HepG2 (cell line): Measurements from ENCODE around the gene KRTAP12-4. TPM values are rescaled to one million over a fixed set of nuclear protein-coding genes. Genes with fewer than 3 reads are reported as not detected.

Experiments used
- ATAC-seq: fragments of 200-7000 bp; cut with Tn5 transposase; 3 replicates; pipeline ENCODE4 v1.9.1; 2020; ENCODE audit warnings: mild to moderate bottlenecking, moderate library complexity
- BruUV-seq: library from RNA; stranded (reverse); fragments of 400-500 nt; replicated peaks from 2 replicates; lab custom pipeline; 2021; lab: Mats Ljungman, UMichigan
- CTCF ChIA-PET: fragments of 300-600 bp; formaldehyde crosslinking; extraction: SDS; loops from one replicate; lab custom pipeline; 2021; ENCODE audit warnings: low total read pairs, inconsistent platforms, low intra/inter-chr PET ratio; lab: Yijun Ruan, JAX
- POLR2A ChIA-PET: fragments of 350-600 bp; sonication (Branson Sonifier 250); formaldehyde crosslinking; loops from one replicate; lab custom pipeline; 2020; ENCODE audit warnings: antibody characterized with exemption, inconsistent platforms; lab: Yijun Ruan, JAX
- DNase-seq: peaks from one replicate; pipeline ENCODE4 v3.0.0-alpha.2; 2015; ENCODE audit warnings: low spot score
- FAIRE-seq: peaks from 3 replicates; lab custom pipeline; 2011; peaks lifted over from hg19 to GRCh38; lab: Jason Lieb, UNC
- H2AFZ ChIP-seq: one replicate; pipeline ENCODE4 v1.6.1; 2011; ENCODE audit warnings: low read length, inconsistent platforms
- H3K27ac ChIP-seq: fragments of 300-600 bp; 3 replicates; pipeline ENCODE4 v1.8.0; 2011; ENCODE audit warnings: mixed run types, mild to moderate bottlenecking, mixed read lengths, low read length, inconsistent platforms; ENCODE audit not compliant: insufficient read depth; ENCODE audit errors: extremely low read length
- H3K27me3 ChIP-seq, 2 experiments: fragments of 200-600 bp in 1 of 2; 2 replicates in 1 of 2; 3 replicates in 1 of 2; pipeline versions ENCODE4 v1.6.0 to v1.8.0; 2011; ENCODE audit warnings: low read length in 2 of 2, mild to moderate bottlenecking in 2 of 2, moderate library complexity in 2 of 2, inconsistent platforms in 1 of 2; ENCODE audit not compliant: insufficient read depth in 2 of 2, control insufficient read depth in 1 of 2
- H3K36me3 ChIP-seq, 2 experiments: fragments of 200-600 bp in 1 of 2; replicated peaks in 1 of 2; 2 replicates in 1 of 2; 3 replicates in 1 of 2; pipeline versions ENCODE4 v1.5.1 to v1.8.0; 2011; ENCODE audit warnings: low read length in 2 of 2, inconsistent platforms in 1 of 2; ENCODE audit not compliant: insufficient read depth in 2 of 2, control insufficient read depth in 1 of 2
- H3K4me1 ChIP-seq: 2 replicates; pipeline ENCODE4 v1.5.1; 2012; ENCODE audit warnings: low read length, inconsistent platforms; ENCODE audit not compliant: insufficient read depth
- H3K4me2 ChIP-seq: 2 replicates; pipeline ENCODE4 v1.6.0; 2011; ENCODE audit warnings: low read depth, low read length, inconsistent platforms
- H3K4me3 ChIP-seq, 3 experiments: fragments of 200-600 bp in 1 of 3; sonication (generic), shearing (Covaris generic) in 1 of 3; replicated peaks in 1 of 3; 2 replicates each; pipeline ENCODE4 v1.5.1; 2011 to 2016; ENCODE audit warnings: low read length in 3 of 3, inconsistent platforms in 2 of 3, low read depth in 2 of 3, mild to moderate bottlenecking in 2 of 3, control low read depth in 1 of 3, mixed read lengths in 1 of 3; ENCODE audit not compliant: insufficient read depth in 1 of 3
- H3K79me2 ChIP-seq: one replicate; pipeline ENCODE4 v1.6.1; 2011; ENCODE audit warnings: low read length, inconsistent platforms; ENCODE audit not compliant: insufficient read depth
- H3K9ac ChIP-seq: 2 replicates; pipeline ENCODE4 v1.6.0; 2011; ENCODE audit warnings: mild to moderate bottlenecking, low read depth, low read length, inconsistent platforms; ENCODE audit not compliant: insufficient read depth
- H3K9me3 ChIP-seq: 2 replicates; pipeline ENCODE4 v1.5.1; 2012; ENCODE audit warnings: mild to moderate bottlenecking, low read length
- H4K20me1 ChIP-seq: 2 replicates; pipeline ENCODE4 v1.6.0; 2011; ENCODE audit warnings: inconsistent platforms, mild to moderate bottlenecking, low read length, moderate library complexity; ENCODE audit not compliant: insufficient read depth
- CTCF ChIP-seq: sonication (generic); formaldehyde crosslinking; IDR thresholded peaks from 2 replicates; pipeline ENCODE4 v1.5.0; 2020; ENCODE audit warnings: mild to moderate bottlenecking, missing genetic modification reagents, moderate library complexity
- GABPA ChIP-seq, 2 experiments: IDR thresholded peaks; 2 replicates each; pipeline ENCODE4 v1.6.1; 2011 to 2016; ENCODE audit warnings: low read depth in 2 of 2, low read length in 1 of 2, missing biosample characterization in 1 of 2, missing genetic modification characterization in 1 of 2
- POLR2G ChIP-seq: fragments of 200-400 bp; formaldehyde crosslinking; IDR thresholded peaks from 2 replicates; pipeline ENCODE4 v1.6.1; 2018; ENCODE audit warnings: mild to moderate bottlenecking, low read depth, low read length, moderate library complexity
- RARA ChIP-seq: IDR thresholded peaks from 2 replicates; pipeline ENCODE4 v1.6.1; 2016; ENCODE audit warnings: missing genetic modification reagents, missing compliant biosample characterization
- SMC3 ChIP-seq: IDR thresholded peaks from 2 replicates; pipeline ENCODE4 v1.6.1; 2011; ENCODE audit warnings: low read length, improper control_type of control experiment
- STAG1 ChIP-seq: sonication (generic); formaldehyde crosslinking; IDR thresholded peaks from 2 replicates; pipeline ENCODE4 v1.4.0; 2020; ENCODE audit warnings: missing genetic modification reagents
- ZNF317 ChIP-seq: sonication (generic); formaldehyde crosslinking; IDR thresholded peaks from 2 replicates; pipeline ENCODE4 v1.5.0; 2020; ENCODE audit warnings: mild to moderate bottlenecking, missing genetic modification reagents
- ZNF335 ChIP-seq: sonication (generic); formaldehyde crosslinking; IDR thresholded peaks from 2 replicates; pipeline ENCODE4 v1.4.0; 2020; ENCODE audit warnings: missing genetic modification reagents
- ZNF33A ChIP-seq: sonication (generic); formaldehyde crosslinking; IDR thresholded peaks from 2 replicates; pipeline ENCODE4 v1.5.1; 2020; ENCODE audit warnings: missing genetic modification reagents, mild to moderate bottlenecking, moderate library complexity, borderline replicate concordance
- WGBS: methylation state at CpG from one replicate; pipeline ENCODE4 v1.1.6; 2017; ENCODE audit warnings: low lambda C conversion rate; 5-methylcytosine and 5-hydroxymethylcytosine counted together
- in situ Hi-C: cut with HindIII; loops from 2 replicates; pipeline ENCODE4 v1.10.0; 2017; ENCODE audit warnings: low pct_unique_long_range_greater_than_20kb; ENCODE audit not compliant: extremely low pct_ligation_motif_present
- intact Hi-C: fragments of 100-400 bp; cut with micrococcal nuclease; formaldehyde crosslinking; loops from one replicate; pipeline ENCODE4 v1.10.0; 2022; ENCODE audit not compliant: unreplicated experiment
- polyA plus RNA-seq, 8 experiments: library from polyadenylated mRNA; depleted of rRNA in 3 of 8; stranded (reverse) in 7 of 8; unstranded in 1 of 8; fragments of >200 nt; fragmentation: Illumina TruSeq in 4 of 8; extraction: Trizol in 4 of 8; gene quantifications; 2 replicates each; pipeline versions ENCODE4 v1.2.1 to v1.2.3, GENCODE V29; 2011 to 2016; ENCODE audit warnings: low read depth in 4 of 8, missing spikeins in 1 of 8, mixed read lengths in 1 of 8; ENCODE audit not compliant: insufficient read depth in 1 of 8
- total RNA-seq, 5 experiments: library from RNA; depleted of rRNA; stranded (reverse); fragments of >200 nt; fragmentation: Illumina TruSeq; extraction: Trizol; gene quantifications; 2 replicates each; pipeline ENCODE4 v1.2.3, GENCODE V29; 2016; ENCODE audit warnings: low read depth in 1 of 5
- TF ChIP-seq, protein P1 (sequence below): sonication (generic); formaldehyde crosslinking; IDR thresholded peaks from 2 replicates; pipeline ENCODE4 v1.4.0; 2020; ENCODE audit warnings: missing genetic modification reagents, borderline replicate concordance

The KRTAP12-4 gene
- total and polyA plus RNA-seq, 2 of the 13 experiments (the other 11 are each of a cell fraction or from before 2014, with no cell fraction given) = not detected

DNA sequence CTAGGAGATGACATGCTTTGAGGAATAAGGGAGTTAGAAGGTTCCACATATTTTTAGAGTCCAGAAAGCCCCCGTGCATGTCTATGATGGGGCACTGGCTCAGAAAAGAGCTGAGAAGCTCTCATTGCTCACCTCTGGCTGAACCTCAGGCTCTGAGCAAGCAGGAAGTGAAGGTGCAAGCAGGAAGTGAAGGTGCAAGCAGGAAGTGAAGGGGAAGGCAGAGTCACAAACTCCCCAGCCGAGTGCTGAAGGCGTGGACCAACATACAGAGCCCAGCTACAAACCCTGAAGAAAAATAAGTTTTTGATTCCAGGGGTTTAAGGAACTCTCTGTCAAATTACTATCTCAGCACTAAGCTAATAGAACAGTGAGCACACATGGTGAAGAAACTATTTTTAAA, 35.5 kb downstream of the KRTAP12-4 start:
- DNase-seq (no peak), FAIRE-seq (no peak), ATAC-seq (no peak)
- Histone ChIP-seq H3K27me3 (peaks cover 1 to 28% of the 10 kb centered on the region in 2 experiments; a peak in 3 of 5 replicates), H3K4me3 (no peak overlapping the region), H3K4me1 (no peaks in the 10 kb centered on the region), H3K27ac (no peak overlapping the region), H3K36me3 (no peaks in the 10 kb centered on the region), H3K9me3 (peaks cover 12% of the 10 kb centered on the region), H3K9ac (no peak overlapping the region), H2AFZ (no peak overlapping the region), H3K4me2 (no peak overlapping the region), H4K20me1 (no peaks in the 10 kb centered on the region), H3K79me2 (no peaks in the 10 kb centered on the region)
- 52% methylated on average over 3 of the region's 3 CpGs for WGBS
- in situ Hi-C loops = no loop called here
- POLR2A ChIA-PET = no interaction called here
- BruUV-seq = no TSS peak
- CTCF ChIA-PET = no interaction called here
- intact Hi-C loops = loop anchor here (2.0 kb wide), 1 partner anchor 174 kb away; no protein-coding TSS in a partner anchor
- TF ChIP-seq GABPA (IDR thresholded peaks at IDR 0.05; ENCODE audit: low read depth, low read length) (no peak), GABPA (CRISPR knock-in tag; IDR thresholded peaks at IDR 0.05; ENCODE audit: low read depth) (peak; percentile 34; the same call in 1 of the 2 replicates), RARA (CRISPR knock-in tag) (0 out of 2 replicates have a peak, but pooled peaks have one; percentile 7), POLR2G (no peak)
- TF ChIP-seq, protein P1, sequence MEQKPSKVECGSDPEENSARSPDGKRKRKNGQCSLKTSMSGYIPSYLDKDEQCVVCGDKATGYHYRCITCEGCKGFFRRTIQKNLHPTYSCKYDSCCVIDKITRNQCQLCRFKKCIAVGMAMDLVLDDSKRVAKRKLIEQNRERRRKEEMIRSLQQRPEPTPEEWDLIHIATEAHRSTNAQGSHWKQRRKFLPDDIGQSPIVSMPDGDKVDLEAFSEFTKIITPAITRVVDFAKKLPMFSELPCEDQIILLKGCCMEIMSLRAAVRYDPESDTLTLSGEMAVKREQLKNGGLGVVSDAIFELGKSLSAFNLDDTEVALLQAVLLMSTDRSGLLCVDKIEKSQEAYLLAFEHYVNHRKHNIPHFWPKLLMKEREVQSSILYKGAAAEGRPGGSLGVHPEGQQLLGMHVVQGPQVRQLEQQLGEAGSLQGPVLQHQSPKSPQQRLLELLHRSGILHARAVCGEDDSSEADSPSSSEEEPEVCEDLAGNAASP (CRISPR knock-in tag) = no peak

DNA sequence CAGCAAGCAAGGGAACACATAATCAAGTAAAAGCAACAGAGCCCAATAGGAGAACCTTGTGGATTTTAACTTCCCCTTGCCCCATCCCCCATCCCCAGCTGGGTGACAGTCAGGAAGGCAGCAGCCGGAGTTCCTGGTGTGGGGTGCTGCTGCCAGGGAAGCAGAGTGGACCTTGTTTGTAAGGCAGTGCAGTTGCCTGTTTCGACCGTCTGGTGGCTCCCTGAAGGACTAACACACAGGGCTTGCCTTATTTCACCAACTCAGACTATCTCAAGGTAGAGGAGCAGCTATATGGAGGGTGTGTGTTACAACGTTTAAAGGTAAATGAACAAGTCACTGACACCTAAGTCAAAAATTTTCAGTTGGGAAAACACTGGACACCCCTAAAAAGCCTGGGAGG, 36.0 kb downstream of the KRTAP12-4 start:
- BruUV-seq = no TSS peak
- Histone ChIP-seq H3K79me2 (no peaks in the 10 kb centered on the region), H4K20me1 (no peaks in the 10 kb centered on the region), H3K9me3 (peaks cover 8% of the 10 kb centered on the region), H3K36me3 (no peaks in the 10 kb centered on the region), H3K9ac (no peak overlapping the region), H3K27ac (no peak overlapping the region), H3K27me3 (peaks cover 1 to 28% of the 10 kb centered on the region in 2 experiments; a peak in 3 of 5 replicates), H3K4me1 (no peaks in the 10 kb centered on the region), H3K4me2 (no peak overlapping the region), H3K4me3 (no peak overlapping the region), H2AFZ (no peak overlapping the region)
- FAIRE-seq (peak; percentile 43), DNase-seq (peak; percentile 16), ATAC-seq (peak; percentile 88)
- TF ChIP-seq STAG1 = peak; percentile 68
- TF ChIP-seq ZNF335 = no peak
- peak; percentile 67 for TF ChIP-seq SMC3
- peak; percentile 68 for TF ChIP-seq CTCF (CRISPR knock-in tag)
- TF ChIP-seq ZNF33A (CRISPR knock-in tag) = no peak
- 0 out of 2 replicates have a peak, but pooled peaks have one; percentile 21 for TF ChIP-seq ZNF317 (CRISPR knock-in tag)
- POLR2A ChIA-PET = no interaction called here
- CTCF ChIA-PET = no interaction called here
- intact Hi-C loops (loop anchor here (2.0 kb wide), 1 partner anchor 174 kb away; no protein-coding TSS in a partner anchor), in situ Hi-C loops (no loop called here)
- WGBS = 0% methylated on average over 3 of the region's 4 CpGs
